ENCODE results near the gene FAM200C.

FAM200C gene

DNA sequence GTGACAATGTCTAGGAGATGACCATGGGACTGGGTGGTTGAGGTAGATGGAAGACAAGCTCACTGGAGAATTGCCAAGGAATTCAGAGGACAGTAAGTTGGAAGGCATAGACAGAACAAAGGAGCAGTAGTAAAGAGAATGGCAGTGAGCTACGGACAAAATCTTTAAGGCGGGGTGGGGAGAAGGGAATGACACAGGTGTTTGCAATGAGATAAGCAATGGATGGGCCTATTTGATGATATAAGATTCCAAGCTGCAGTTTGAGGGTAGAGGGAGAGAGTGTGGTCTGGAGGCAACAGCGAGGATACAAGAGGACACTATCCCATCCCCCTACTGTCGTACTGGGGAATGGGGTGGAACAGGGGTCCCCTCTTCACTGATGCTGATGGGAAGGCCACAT lies 36.2 kb upstream of the FAM200C start:
- Histone ChIP-seq H3K79me2 (ENCODE audit: low read length) (no peaks in the 10 kb centered on the region), H3K4me3 (ENCODE audit: low read length) (no peak overlapping the region), H3K36me3 (replicated peaks; ENCODE audit: low read depth, low read length) (no peaks in the 10 kb centered on the region)

GRCh38 chr5:160435532-160435931 lies 35.7 kb upstream of the FAM200C start:
- H3K9ac ChIP-seq (ENCODE audit: low read length): no peak overlapping the region
- H3K36me3 ChIP-seq (replicated peaks; ENCODE audit: low read depth, low read length): no peaks in the 10 kb centered on the region
- H3K4me3 ChIP-seq (ENCODE audit: low read length): no peak overlapping the region
- H3K4me1 ChIP-seq (ENCODE audit: low read length): peaks cover 46% of the 10 kb centered on the region
- H3K79me2 ChIP-seq (ENCODE audit: low read length): no peaks in the 10 kb centered on the region
- no peak overlapping the region for H3K27ac ChIP-seq (ENCODE audit: low read length)
- no peak overlapping the region for H2AFZ ChIP-seq (ENCODE audit: low read depth, low read length)
- H3K9me3 ChIP-seq (ENCODE audit: insufficient read depth, low read length): no peaks in the 10 kb centered on the region
- no peaks in the 10 kb centered on the region for H3K27me3 ChIP-seq (ENCODE audit: low read depth, low read length)
- TF ChIP-seq, protein P1, sequence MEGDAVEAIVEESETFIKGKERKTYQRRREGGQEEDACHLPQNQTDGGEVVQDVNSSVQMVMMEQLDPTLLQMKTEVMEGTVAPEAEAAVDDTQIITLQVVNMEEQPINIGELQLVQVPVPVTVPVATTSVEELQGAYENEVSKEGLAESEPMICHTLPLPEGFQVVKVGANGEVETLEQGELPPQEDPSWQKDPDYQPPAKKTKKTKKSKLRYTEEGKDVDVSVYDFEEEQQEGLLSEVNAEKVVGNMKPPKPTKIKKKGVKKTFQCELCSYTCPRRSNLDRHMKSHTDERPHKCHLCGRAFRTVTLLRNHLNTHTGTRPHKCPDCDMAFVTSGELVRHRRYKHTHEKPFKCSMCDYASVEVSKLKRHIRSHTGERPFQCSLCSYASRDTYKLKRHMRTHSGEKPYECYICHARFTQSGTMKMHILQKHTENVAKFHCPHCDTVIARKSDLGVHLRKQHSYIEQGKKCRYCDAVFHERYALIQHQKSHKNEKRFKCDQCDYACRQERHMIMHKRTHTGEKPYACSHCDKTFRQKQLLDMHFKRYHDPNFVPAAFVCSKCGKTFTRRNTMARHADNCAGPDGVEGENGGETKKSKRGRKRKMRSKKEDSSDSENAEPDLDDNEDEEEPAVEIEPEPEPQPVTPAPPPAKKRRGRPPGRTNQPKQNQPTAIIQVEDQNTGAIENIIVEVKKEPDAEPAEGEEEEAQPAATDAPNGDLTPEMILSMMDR (IDR thresholded peaks at IDR 0.05; ENCODE audit: low read depth, low read length): no peak
- TF ChIP-seq EZH2phosphoT487 (IDR thresholded peaks at IDR 0.05; ENCODE audit: low read depth): no peak
- no peaks in the 10 kb centered on the region for H4K20me1 ChIP-seq (ENCODE audit: insufficient read depth, low read length)
- no peak overlapping the region for H3K4me2 ChIP-seq (ENCODE audit: low read length)

More for the DNA sequence above, 36.2 kb upstream of the FAM200C start:
- TF ChIP-seq, protein P1 (IDR thresholded peaks at IDR 0.05; ENCODE audit: low read depth, low read length): no peak
- no peak for TF ChIP-seq EZH2phosphoT487 (IDR thresholded peaks at IDR 0.05; ENCODE audit: low read depth)
- Histone ChIP-seq H3K9ac (ENCODE audit: low read length) (no peak overlapping the region), H3K9me3 (ENCODE audit: insufficient read depth, low read length) (no peaks in the 10 kb centered on the region), H3K27me3 (ENCODE audit: low read depth, low read length) (no peaks in the 10 kb centered on the region), H3K4me1 (ENCODE audit: low read length) (peaks cover 49% of the 10 kb centered on the region), H2AFZ (ENCODE audit: low read depth, low read length) (no peak overlapping the region), H3K27ac (ENCODE audit: low read length) (no peak overlapping the region), H4K20me1 (ENCODE audit: insufficient read depth, low read length) (no peaks in the 10 kb centered on the region), H3K4me2 (ENCODE audit: low read length) (no peak overlapping the region)

DNA sequence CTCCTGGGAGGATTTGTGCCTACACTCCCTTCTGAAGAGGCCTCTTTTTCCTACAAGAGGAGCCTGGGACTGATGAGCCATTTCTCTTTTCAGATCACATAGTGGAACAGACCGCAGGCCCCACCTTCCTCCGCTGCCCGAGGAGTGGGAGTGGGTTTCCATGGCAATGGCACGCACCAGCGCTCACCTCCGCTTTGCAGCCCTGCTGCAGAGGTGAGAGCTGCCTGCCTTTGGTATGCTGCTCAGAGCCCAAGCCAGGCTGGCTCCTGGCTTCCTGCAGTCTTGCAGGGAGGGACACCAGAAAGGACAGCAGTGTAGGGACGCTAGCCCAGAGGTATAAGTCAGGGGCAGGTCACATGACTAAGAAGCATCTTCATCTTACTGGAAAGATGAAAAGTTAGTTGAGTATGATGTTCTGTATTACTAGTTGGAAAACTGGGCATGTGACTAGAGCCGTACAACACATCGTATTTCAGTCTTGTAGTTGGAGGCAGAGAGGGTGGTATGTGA lies 34.2 kb upstream of the FAM200C start:
- Histone ChIP-seq H3K27ac (ENCODE audit: low read length) (no peak overlapping the region), H3K36me3 (replicated peaks; ENCODE audit: low read depth, low read length) (peaks cover 1% of the 10 kb centered on the region), H3K4me1 (ENCODE audit: low read length) (peaks cover 44% of the 10 kb centered on the region), H3K9ac (ENCODE audit: low read length) (no peak overlapping the region), H3K79me2 (ENCODE audit: low read length) (no peaks in the 10 kb centered on the region), H2AFZ (ENCODE audit: low read depth, low read length) (0 out of 2 replicates have a peak overlapping the region, but pooled peaks have one; percentile 54), H4K20me1 (ENCODE audit: insufficient read depth, low read length) (no peaks in the 10 kb centered on the region), H3K4me2 (ENCODE audit: low read length) (peak overlapping the region; percentile 60), H3K9me3 (ENCODE audit: insufficient read depth, low read length) (no peaks in the 10 kb centered on the region), H3K27me3 (ENCODE audit: low read depth, low read length) (no peaks in the 10 kb centered on the region), H3K4me3 (ENCODE audit: low read length) (peak overlapping the region; percentile 43)
- no peak for TF ChIP-seq EZH2phosphoT487 (IDR thresholded peaks at IDR 0.05; ENCODE audit: low read depth)
- TF ChIP-seq, protein P1 (IDR thresholded peaks at IDR 0.05; ENCODE audit: low read depth, low read length): no peak

GRCh38 chr5:160432787-160433186 lies 32.9 kb upstream of the FAM200C start:
- TF ChIP-seq, protein P1 (IDR thresholded peaks at IDR 0.05; ENCODE audit: low read depth, low read length): no peak
- no peak for TF ChIP-seq EZH2phosphoT487 (IDR thresholded peaks at IDR 0.05; ENCODE audit: low read depth)
- H3K9ac ChIP-seq (ENCODE audit: low read length): no peak overlapping the region
- H4K20me1 ChIP-seq (ENCODE audit: insufficient read depth, low read length): no peaks in the 10 kb centered on the region

More at GRCh38 chr5:160432787-160433186, 32.9 kb upstream of the FAM200C start:
- Histone ChIP-seq H3K4me3 (ENCODE audit: low read length) (no peak overlapping the region), H3K9me3 (ENCODE audit: insufficient read depth, low read length) (no peaks in the 10 kb centered on the region), H3K36me3 (replicated peaks; ENCODE audit: low read depth, low read length) (peaks cover 11% of the 10 kb centered on the region), H2AFZ (ENCODE audit: low read depth, low read length) (no peak overlapping the region), H3K27ac (ENCODE audit: low read length) (no peak overlapping the region), H3K27me3 (ENCODE audit: low read depth, low read length) (no peaks in the 10 kb centered on the region), H3K4me2 (ENCODE audit: low read length) (no peak overlapping the region), H3K4me1 (ENCODE audit: low read length) (peaks cover 44% of the 10 kb centered on the region), H3K79me2 (ENCODE audit: low read length) (no peaks in the 10 kb centered on the region)
